Measurements from ENCODE around the gene FOCAD. TPM values are rescaled to one million over a fixed set of nuclear protein-coding genes. Genes with fewer than 3 reads are reported as not detected.
"Not testable (repeated sequence)": the region's sequence is repeated elsewhere in the genome, so short reads cannot be mapped to it uniquely, and the experiment has no call there.

The FOCAD gene
- total and polyA plus RNA-seq, 2 donors (not counting 1 experiment from before 2014, with no cell fraction given): 40.3 to 145 TPM

DNA sequence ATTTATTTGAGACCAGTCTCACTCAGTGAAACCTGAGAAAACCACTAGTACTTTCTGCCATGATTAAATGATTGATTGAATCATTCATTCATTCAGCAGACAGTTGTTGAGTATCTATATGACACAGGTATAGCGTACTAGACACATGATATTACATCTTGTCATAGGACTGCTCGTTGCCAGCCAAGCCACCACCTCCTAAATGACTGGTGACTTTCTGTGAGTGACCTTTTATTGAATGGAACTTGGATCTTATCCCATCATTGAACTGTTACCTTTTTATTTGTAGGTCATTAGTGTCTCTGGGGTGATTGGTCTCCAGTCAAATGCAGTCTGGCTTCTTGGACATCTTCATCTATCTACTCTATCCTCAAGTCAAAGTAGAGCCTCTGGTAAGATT is 266.6 kb downstream of the FOCAD start:
- no peaks in the 10 kb centered on the region for H4K20me1 ChIP-seq (ENCODE audit: control insufficient read depth, extremely low read depth, insufficient read depth, low read length)
- no peak overlapping the region for H2AFZ ChIP-seq (ENCODE audit: low read length)
- H3K4me3 ChIP-seq (replicated peaks in 1 of 4; ENCODE audit: control extremely low read depth in 1 of 4, insufficient read depth in 1 of 4, low read depth in 3 of 4, low read length in 4 of 4): no peak overlapping the region
- no peaks in the 10 kb centered on the region for H3K27me3 ChIP-seq (ENCODE audit: control insufficient read depth, insufficient read depth, low read length)
- H3K79me2 ChIP-seq (ENCODE audit: control insufficient read depth, insufficient read depth, low read length): no peaks in the 10 kb centered on the region
- H3K4me2 ChIP-seq (ENCODE audit: extremely low read depth, insufficient read depth, low read length): no peak overlapping the region
- H3K9me3 ChIP-seq (ENCODE audit: control insufficient read depth, insufficient read depth, low read depth, low read length): no peaks in the 10 kb centered on the region
- no peaks in the 10 kb centered on the region for H3K4me1 ChIP-seq (ENCODE audit: control insufficient read depth, extremely low read depth, insufficient read depth, low read length)
- no peak for DNase-seq (ENCODE audit: low read depth in 2 of 2)
- no peak overlapping the region for H3K27ac ChIP-seq (ENCODE audit: insufficient read depth, low read length)
- H3K36me3 ChIP-seq (ENCODE audit: control insufficient read depth, insufficient read depth, low read length): no peaks in the 10 kb centered on the region
- no peak for TF ChIP-seq EZH2 (IDR thresholded peaks at IDR 0.05; ENCODE audit: low read length, missing control alignments)
- TF ChIP-seq, protein P1, sequence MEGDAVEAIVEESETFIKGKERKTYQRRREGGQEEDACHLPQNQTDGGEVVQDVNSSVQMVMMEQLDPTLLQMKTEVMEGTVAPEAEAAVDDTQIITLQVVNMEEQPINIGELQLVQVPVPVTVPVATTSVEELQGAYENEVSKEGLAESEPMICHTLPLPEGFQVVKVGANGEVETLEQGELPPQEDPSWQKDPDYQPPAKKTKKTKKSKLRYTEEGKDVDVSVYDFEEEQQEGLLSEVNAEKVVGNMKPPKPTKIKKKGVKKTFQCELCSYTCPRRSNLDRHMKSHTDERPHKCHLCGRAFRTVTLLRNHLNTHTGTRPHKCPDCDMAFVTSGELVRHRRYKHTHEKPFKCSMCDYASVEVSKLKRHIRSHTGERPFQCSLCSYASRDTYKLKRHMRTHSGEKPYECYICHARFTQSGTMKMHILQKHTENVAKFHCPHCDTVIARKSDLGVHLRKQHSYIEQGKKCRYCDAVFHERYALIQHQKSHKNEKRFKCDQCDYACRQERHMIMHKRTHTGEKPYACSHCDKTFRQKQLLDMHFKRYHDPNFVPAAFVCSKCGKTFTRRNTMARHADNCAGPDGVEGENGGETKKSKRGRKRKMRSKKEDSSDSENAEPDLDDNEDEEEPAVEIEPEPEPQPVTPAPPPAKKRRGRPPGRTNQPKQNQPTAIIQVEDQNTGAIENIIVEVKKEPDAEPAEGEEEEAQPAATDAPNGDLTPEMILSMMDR (conservative IDR thresholded peaks at IDR 0.05 in 1 of 2, IDR thresholded peaks at IDR 0.05 in 1 of 2; ENCODE audit: low read depth in 1 of 2, low read length in 2 of 2): no peak
- H3K9ac ChIP-seq (ENCODE audit: insufficient read depth, low read length): no peak overlapping the region

DNA sequence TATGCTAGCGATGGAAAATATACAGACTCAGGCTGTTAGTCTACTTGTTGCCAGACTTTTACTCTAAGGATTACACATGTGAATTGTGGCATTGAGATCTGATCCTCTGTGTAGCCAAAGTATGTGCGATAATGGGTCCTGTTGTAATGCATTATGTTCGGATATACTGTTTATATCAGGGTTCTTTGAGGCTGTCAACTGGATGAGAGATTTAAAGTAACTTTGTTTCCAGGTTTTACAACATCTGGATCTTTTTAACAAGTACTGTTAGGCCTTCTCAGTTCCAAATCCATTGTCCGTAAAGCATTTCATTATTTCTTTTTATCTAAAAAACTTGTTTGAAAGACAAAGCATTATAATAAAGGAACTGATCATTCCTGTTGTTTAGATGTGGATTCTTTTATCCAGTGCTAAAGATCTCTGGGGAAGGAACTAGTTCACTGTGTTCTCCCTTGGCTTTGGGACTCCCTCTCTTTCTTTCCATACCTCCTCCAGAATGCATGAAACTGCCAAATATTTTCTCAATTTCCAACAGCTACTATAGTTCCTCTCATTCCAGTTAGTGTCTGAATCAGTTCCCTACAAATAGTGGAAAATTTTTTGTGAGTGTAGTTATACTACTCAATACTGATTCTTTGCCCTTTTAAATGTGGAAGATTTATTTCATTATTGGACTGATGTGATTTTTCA is 278.6 kb downstream of the FOCAD start:
- Histone ChIP-seq H3K9ac (ENCODE audit: insufficient read depth, low read length) (no peak overlapping the region), H4K20me1 (ENCODE audit: control insufficient read depth, extremely low read depth, insufficient read depth, low read length) (no peaks in the 10 kb centered on the region), H3K9me3 (ENCODE audit: control insufficient read depth, insufficient read depth, low read depth, low read length) (no peaks in the 10 kb centered on the region), H3K79me2 (ENCODE audit: control insufficient read depth, insufficient read depth, low read length) (no peaks in the 10 kb centered on the region), H2AFZ (ENCODE audit: low read length) (no peak overlapping the region), H3K4me1 (ENCODE audit: control insufficient read depth, extremely low read depth, insufficient read depth, low read length) (no peaks in the 10 kb centered on the region), H3K4me2 (ENCODE audit: extremely low read depth, insufficient read depth, low read length) (no peak overlapping the region), H3K4me3 (replicated peaks in 1 of 4; ENCODE audit: control extremely low read depth in 1 of 4, insufficient read depth in 1 of 4, low read depth in 3 of 4, low read length in 4 of 4) (no peak overlapping the region), H3K27ac (ENCODE audit: insufficient read depth, low read length) (no peak overlapping the region), H3K36me3 (ENCODE audit: control insufficient read depth, insufficient read depth, low read length) (no peaks in the 10 kb centered on the region), H3K27me3 (ENCODE audit: control insufficient read depth, insufficient read depth, low read length) (no peaks in the 10 kb centered on the region)
- DNase-seq (ENCODE audit: low read depth in 2 of 2): peak in 1 of 2 donors; percentile 15
- TF ChIP-seq, protein P1 (conservative IDR thresholded peaks at IDR 0.05 in 1 of 2, IDR thresholded peaks at IDR 0.05 in 1 of 2; ENCODE audit: low read depth in 1 of 2, low read length in 2 of 2): no peak
- no peak for TF ChIP-seq EZH2 (IDR thresholded peaks at IDR 0.05; ENCODE audit: low read length, missing control alignments)

DNA sequence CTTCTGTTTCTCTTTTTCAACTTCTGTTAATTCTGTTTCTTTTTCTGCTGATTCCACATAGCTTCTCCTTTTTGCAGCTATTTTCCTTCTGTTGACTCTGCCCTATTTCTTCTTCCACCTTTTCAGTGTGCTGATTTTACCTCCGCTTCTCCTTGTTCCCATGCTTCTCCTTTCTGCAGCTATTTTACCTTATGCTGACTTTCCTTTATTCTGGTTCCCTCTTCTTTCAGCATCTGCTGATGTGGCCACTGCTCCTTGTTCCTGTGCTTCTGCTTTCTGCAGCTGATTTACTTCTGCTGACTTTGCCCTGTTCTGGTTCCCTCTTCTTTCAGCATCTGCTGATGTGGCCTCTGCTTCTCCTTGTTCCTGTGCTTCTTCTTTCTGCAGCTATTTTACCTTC is 288.6 kb downstream of the FOCAD start:
- H3K4me3 ChIP-seq (replicated peaks in 1 of 4; ENCODE audit: control extremely low read depth in 1 of 4, insufficient read depth in 1 of 4, low read depth in 3 of 4, low read length in 4 of 4): no peak overlapping the region
- H3K27ac ChIP-seq (ENCODE audit: insufficient read depth, low read length): no peak overlapping the region
- no peak for TF ChIP-seq EZH2 (IDR thresholded peaks at IDR 0.05; ENCODE audit: low read length, missing control alignments)
- TF ChIP-seq, protein P1 (conservative IDR thresholded peaks at IDR 0.05 in 1 of 2, IDR thresholded peaks at IDR 0.05 in 1 of 2; ENCODE audit: low read depth in 1 of 2, low read length in 2 of 2): no peak
- no peaks in the 10 kb centered on the region for H3K27me3 ChIP-seq (ENCODE audit: control insufficient read depth, insufficient read depth, low read length)
- no peaks in the 10 kb centered on the region for H3K4me1 ChIP-seq (ENCODE audit: control insufficient read depth, extremely low read depth, insufficient read depth, low read length)
- H2AFZ ChIP-seq (ENCODE audit: low read length): no peak overlapping the region
- no peak overlapping the region for H3K4me2 ChIP-seq (ENCODE audit: extremely low read depth, insufficient read depth, low read length)
- no peaks in the 10 kb centered on the region for H3K79me2 ChIP-seq (ENCODE audit: control insufficient read depth, insufficient read depth, low read length)
- H3K9me3 ChIP-seq (ENCODE audit: control insufficient read depth, insufficient read depth, low read depth, low read length): no peaks in the 10 kb centered on the region
- H3K36me3 ChIP-seq (ENCODE audit: control insufficient read depth, insufficient read depth, low read length): no peaks in the 10 kb centered on the region
- DNase-seq (ENCODE audit: low read depth in 2 of 2): no peak
- no peaks in the 10 kb centered on the region for H4K20me1 ChIP-seq (ENCODE audit: control insufficient read depth, extremely low read depth, insufficient read depth, low read length)
- no peak overlapping the region for H3K9ac ChIP-seq (ENCODE audit: insufficient read depth, low read length)

GRCh38 chr9:20973246-20973947 is 289.3 kb downstream of the FOCAD start:
- not testable (repeated sequence) for DNase-seq (ENCODE audit: low read depth in 2 of 2); H3K9ac ChIP-seq (ENCODE audit: insufficient read depth, low read length); H3K4me2 ChIP-seq (ENCODE audit: extremely low read depth, insufficient read depth, low read length); H3K27me3 ChIP-seq (ENCODE audit: control insufficient read depth, insufficient read depth, low read length); H3K27ac ChIP-seq (ENCODE audit: insufficient read depth, low read length); H4K20me1 ChIP-seq (ENCODE audit: control insufficient read depth, extremely low read depth, insufficient read depth, low read length); H3K4me3 ChIP-seq (replicated peaks in 1 of 4; ENCODE audit: control extremely low read depth in 1 of 4, insufficient read depth in 1 of 4, low read depth in 3 of 4, low read length in 4 of 4); H2AFZ ChIP-seq (ENCODE audit: low read length); H3K9me3 ChIP-seq (ENCODE audit: control insufficient read depth, insufficient read depth, low read depth, low read length); H3K79me2 ChIP-seq (ENCODE audit: control insufficient read depth, insufficient read depth, low read length); H3K36me3 ChIP-seq (ENCODE audit: control insufficient read depth, insufficient read depth, low read length); H3K4me1 ChIP-seq (ENCODE audit: control insufficient read depth, extremely low read depth, insufficient read depth, low read length)

Measured in fibroblast of lung (primary cell).